HFFc6 (cell line): ENCODE results near the gene KRCC1. TPM values are rescaled to one million over a fixed set of nuclear protein-coding genes. Genes with fewer than 3 reads are reported as not detected.
"Not testable (repeated sequence)": the region's sequence is repeated elsewhere in the genome, so short reads cannot be mapped to it uniquely, and the experiment has no call there.

Experiments used
- DNase-seq: peaks from one replicate; pipeline ENCODE4 v3.0.0-alpha.2; 2018
- H3K27ac Mint-ChIP-seq: 2 replicates; pipeline ENCODE4 v1.8.0; 2020; ENCODE audit warnings: mild to moderate bottlenecking, mixed read lengths
- H3K27me3 Mint-ChIP-seq: 2 replicates; pipeline ENCODE4 v1.8.0; 2021; ENCODE audit warnings: mild to moderate bottlenecking, moderate library complexity, mixed read lengths; ENCODE audit not compliant: insufficient read depth
- H3K36me3 Mint-ChIP-seq: 2 replicates; pipeline ENCODE4 v1.8.0; 2021; ENCODE audit warnings: low read depth, mixed read lengths
- H3K4me1 Mint-ChIP-seq: 2 replicates; pipeline ENCODE4 v1.8.0; 2020; ENCODE audit warnings: low read depth, mixed read lengths
- H3K4me3 Mint-ChIP-seq: 2 replicates; pipeline ENCODE4 v1.8.0; 2020; ENCODE audit warnings: mild to moderate bottlenecking, moderate library complexity, mixed read lengths
- H3K9me3 Mint-ChIP-seq: 2 replicates; pipeline ENCODE4 v1.8.0; 2020; ENCODE audit warnings: mild to moderate bottlenecking, mixed read lengths
- total RNA-seq, 6 experiments: library from RNA; stranded (reverse); fragmentation: NEBNext Ultra II Directional; extraction: Animal tissue kit (Norgen Biotek cat#: 25700); gene quantifications; 2 replicates in 1 of 6; 3 replicates in 5 of 6; pipeline ENCODE4 v1.2.3, GENCODE V29; 2021
- TF ChIP-seq, protein P1 (sequence below): fragments of 200-600 bp; sonication (generic); IDR thresholded peaks from 2 replicates; pipeline ENCODE4 v1.5.0; 2021; ENCODE audit warnings: antibody characterized with exemption, mild to moderate bottlenecking

KRCC1 gene
- total RNA-seq, 6 experiments from 2014 or later: 19.3 to 26.0 (median 23.8) TPM

GRCh38 chr2:88010136-88010535, 45.4 kb downstream of the KRCC1 start:
- TF ChIP-seq, protein P1, sequence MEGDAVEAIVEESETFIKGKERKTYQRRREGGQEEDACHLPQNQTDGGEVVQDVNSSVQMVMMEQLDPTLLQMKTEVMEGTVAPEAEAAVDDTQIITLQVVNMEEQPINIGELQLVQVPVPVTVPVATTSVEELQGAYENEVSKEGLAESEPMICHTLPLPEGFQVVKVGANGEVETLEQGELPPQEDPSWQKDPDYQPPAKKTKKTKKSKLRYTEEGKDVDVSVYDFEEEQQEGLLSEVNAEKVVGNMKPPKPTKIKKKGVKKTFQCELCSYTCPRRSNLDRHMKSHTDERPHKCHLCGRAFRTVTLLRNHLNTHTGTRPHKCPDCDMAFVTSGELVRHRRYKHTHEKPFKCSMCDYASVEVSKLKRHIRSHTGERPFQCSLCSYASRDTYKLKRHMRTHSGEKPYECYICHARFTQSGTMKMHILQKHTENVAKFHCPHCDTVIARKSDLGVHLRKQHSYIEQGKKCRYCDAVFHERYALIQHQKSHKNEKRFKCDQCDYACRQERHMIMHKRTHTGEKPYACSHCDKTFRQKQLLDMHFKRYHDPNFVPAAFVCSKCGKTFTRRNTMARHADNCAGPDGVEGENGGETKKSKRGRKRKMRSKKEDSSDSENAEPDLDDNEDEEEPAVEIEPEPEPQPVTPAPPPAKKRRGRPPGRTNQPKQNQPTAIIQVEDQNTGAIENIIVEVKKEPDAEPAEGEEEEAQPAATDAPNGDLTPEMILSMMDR: no peak
- Mint-ChIP-seq H3K9me3 (no peaks in the 10 kb centered on the region), H3K4me3 (no peak overlapping the region), H3K27ac (no peak overlapping the region), H3K36me3 (no peaks in the 10 kb centered on the region), H3K4me1 (no peaks in the 10 kb centered on the region), H3K27me3 (peaks cover 11% of the 10 kb centered on the region)
- no peak for DNase-seq

DNA sequence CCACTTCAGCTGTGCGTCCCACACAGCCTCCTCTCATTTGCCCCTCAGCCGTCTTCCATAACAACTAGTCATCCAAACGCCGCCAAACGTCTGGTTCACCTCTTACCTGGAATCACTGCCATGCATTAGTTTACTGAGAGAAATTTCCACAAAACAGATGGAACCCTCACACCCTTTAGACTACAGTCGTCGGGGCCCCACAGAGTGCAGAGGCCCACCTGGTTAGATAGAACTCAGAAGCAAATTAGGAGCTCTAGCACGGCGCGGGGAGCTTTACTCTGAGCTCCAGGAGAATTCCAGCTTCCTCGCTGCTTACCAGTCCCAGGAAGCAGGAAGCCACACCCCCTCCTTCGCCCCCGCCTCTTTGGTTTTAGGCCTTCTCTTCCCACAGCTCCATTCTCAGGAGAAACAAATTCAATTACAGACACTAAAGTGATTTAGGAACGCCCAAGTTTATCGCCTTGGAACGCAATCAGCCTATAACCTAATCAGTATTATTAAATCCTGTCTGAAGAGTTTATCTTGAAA, 48.6 kb downstream of the KRCC1 start:
- Mint-ChIP-seq H3K4me1 (no peaks in the 10 kb centered on the region; the same call in 1 of the 2 replicates), H3K27ac (no peak overlapping the region), H3K9me3 (no peaks in the 10 kb centered on the region), H3K36me3 (no peaks in the 10 kb centered on the region), H3K27me3 (peaks cover 11% of the 10 kb centered on the region), H3K4me3 (no peak overlapping the region)
- no peak for DNase-seq
- TF ChIP-seq, protein P1: no peak

DNA sequence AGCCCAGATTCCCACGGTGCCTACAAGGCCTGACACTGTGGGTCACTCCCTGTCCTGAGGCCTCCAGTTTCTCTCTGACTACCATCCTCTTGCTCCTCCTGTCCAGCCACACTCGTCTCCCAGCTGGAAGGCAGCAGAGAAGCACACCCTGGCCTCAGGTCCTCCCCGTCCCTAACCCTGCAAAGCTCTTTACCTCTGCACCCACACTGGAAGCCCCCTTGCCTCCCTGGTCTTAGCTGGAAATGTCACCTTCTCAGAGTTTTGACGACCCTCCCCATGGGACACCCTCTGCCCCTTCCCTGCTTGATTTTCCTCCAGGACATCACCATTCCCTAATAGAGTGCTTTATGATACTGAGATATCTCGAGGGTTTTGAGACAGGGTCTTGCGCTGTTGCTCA, 49.8 kb downstream of the KRCC1 start:
- no peaks in the 10 kb centered on the region for H3K9me3 Mint-ChIP-seq
- no peak for DNase-seq
- TF ChIP-seq, protein P1: no peak
- H3K4me3 Mint-ChIP-seq: no peak overlapping the region
- peaks cover 5% of the 10 kb centered on the region for H3K4me1 Mint-ChIP-seq
- H3K27me3 Mint-ChIP-seq: peaks cover 10% of the 10 kb centered on the region
- no peaks in the 10 kb centered on the region for H3K36me3 Mint-ChIP-seq
- H3K27ac Mint-ChIP-seq: no peak overlapping the region

DNA sequence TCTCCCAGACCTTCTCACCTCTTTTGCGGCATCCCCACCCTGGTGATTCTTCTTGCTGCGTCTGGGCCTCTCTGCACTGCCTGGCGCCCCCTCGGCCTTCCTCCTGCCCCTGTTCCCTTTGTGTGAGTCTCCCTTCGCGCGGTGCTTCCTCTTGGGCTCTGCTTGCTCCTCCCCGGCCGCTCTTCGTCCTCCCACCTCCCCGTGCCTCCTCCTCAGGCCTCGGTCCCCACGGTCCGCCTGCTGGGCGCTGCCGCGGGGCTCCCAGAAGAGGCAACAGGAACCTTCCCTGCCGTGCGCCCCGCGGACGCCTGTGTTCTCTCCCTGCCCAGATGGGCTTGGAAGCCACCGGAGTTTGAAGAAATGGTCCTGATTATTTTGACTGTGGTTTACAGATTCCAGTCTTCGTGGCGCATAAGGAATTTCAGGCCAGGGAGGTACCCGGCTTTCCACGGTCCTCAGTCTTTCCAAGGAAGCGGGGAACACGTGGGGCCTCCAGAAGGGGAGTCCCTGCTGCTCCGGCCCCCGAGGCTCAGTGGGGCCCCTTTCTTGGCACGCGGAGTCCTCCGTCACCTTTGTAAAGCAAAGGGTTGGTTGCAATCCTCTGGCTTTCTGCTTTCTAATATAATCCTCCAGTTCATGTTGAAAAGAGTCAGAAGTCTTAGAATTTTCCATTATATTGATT, 52.4 kb downstream of the KRCC1 start:
- TF ChIP-seq, protein P1: no peak
- Mint-ChIP-seq H3K36me3 (no peaks in the 10 kb centered on the region), H3K4me3 (peak overlapping the region; percentile 28; the same call in 1 of the 2 replicates), H3K9me3 (no peaks in the 10 kb centered on the region), H3K4me1 (peaks cover 5% of the 10 kb centered on the region), H3K27ac (peak overlapping the region; percentile 18; the same call in 1 of the 2 replicates), H3K27me3 (peaks cover 4% of the 10 kb centered on the region; the same call in 1 of the 2 replicates)
- DNase-seq: no peak

DNA sequence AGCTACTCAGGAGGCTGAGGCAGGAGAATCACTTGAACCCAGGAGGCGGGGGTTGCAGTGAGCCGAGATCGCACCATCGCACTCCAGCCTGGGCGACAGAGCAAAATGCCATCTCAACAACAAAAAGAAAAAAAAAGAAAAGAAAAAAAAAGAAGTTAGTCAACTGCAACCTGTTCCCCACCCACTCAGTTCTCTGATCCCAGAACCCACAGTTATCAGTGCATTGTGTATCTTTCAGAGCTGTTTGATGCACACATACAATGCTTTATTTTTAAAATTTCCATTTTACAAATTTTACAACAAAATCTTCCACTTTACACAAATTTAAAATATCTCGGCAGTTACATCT, 53.2 kb downstream of the KRCC1 start:
- no peaks in the 10 kb centered on the region for H3K36me3 Mint-ChIP-seq

GRCh38 chr2:88000474-88000873, 55.1 kb downstream of the KRCC1 start:
- not testable (repeated sequence) for H3K27me3 Mint-ChIP-seq, H3K9me3 Mint-ChIP-seq, H3K4me1 Mint-ChIP-seq, H3K36me3 Mint-ChIP-seq, H3K27ac Mint-ChIP-seq, H3K4me3 Mint-ChIP-seq, DNase-seq

More for the DNA sequence above, 53.2 kb downstream of the KRCC1 start:
- H3K4me1 Mint-ChIP-seq: peaks cover 5% of the 10 kb centered on the region
- H3K4me3 Mint-ChIP-seq: no peak overlapping the region
- no peak overlapping the region for H3K27ac Mint-ChIP-seq
- DNase-seq: no peak
- H3K27me3 Mint-ChIP-seq: peaks cover 5% of the 10 kb centered on the region
- H3K9me3 Mint-ChIP-seq: no peaks in the 10 kb centered on the region
- TF ChIP-seq, protein P1: no peak
